Measurements from ENCODE around the gene NELL1.

Gene NELL1

GRCh38 chr11:21346361-21346760 lies 677.0 kb downstream of the NELL1 start:
- H3K36me3 Mint-ChIP-seq (ENCODE audit: low read depth): no peaks in the 10 kb centered on the region
- TF ChIP-seq, protein P1, sequence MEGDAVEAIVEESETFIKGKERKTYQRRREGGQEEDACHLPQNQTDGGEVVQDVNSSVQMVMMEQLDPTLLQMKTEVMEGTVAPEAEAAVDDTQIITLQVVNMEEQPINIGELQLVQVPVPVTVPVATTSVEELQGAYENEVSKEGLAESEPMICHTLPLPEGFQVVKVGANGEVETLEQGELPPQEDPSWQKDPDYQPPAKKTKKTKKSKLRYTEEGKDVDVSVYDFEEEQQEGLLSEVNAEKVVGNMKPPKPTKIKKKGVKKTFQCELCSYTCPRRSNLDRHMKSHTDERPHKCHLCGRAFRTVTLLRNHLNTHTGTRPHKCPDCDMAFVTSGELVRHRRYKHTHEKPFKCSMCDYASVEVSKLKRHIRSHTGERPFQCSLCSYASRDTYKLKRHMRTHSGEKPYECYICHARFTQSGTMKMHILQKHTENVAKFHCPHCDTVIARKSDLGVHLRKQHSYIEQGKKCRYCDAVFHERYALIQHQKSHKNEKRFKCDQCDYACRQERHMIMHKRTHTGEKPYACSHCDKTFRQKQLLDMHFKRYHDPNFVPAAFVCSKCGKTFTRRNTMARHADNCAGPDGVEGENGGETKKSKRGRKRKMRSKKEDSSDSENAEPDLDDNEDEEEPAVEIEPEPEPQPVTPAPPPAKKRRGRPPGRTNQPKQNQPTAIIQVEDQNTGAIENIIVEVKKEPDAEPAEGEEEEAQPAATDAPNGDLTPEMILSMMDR (IDR thresholded peaks at IDR 0.05): no peak
- H3K27me3 Mint-ChIP-seq (ENCODE audit: low read depth, poor library complexity): peaks cover 3% of the 10 kb centered on the region
- H3K9me3 Mint-ChIP-seq: no peaks in the 10 kb centered on the region
- H3K4me1 Mint-ChIP-seq: no peaks in the 10 kb centered on the region
- no peak overlapping the region for H3K4me3 Mint-ChIP-seq
- no peak for DNase-seq
- H3K27ac Mint-ChIP-seq: no peak overlapping the region

DNA sequence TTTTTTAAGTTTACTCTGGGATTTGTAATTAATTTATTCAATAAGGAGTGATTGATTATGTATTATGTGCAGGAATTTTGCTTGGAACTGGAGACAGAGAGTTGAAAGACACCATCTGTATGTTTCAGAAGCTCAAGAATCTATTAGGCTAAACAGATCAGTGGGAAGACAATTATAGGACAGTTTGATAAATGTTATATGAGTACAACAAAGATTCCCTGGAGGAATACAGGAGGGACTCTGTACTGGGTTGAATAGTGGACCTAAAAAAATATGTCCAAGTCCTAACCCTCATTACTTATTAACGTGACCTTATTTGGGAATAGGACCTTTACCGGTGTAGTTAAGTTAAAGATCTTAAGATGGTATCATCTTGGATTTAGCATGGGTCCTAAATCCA lies 681.2 kb downstream of the NELL1 start:
- Mint-ChIP-seq H3K27me3 (ENCODE audit: low read depth, poor library complexity) (peaks cover 6% of the 10 kb centered on the region), H3K4me1 (no peaks in the 10 kb centered on the region), H3K27ac (no peak overlapping the region), H3K9me3 (no peaks in the 10 kb centered on the region), H3K4me3 (no peak overlapping the region), H3K36me3 (ENCODE audit: low read depth) (no peaks in the 10 kb centered on the region)
- DNase-seq: no peak
- TF ChIP-seq, protein P1 (IDR thresholded peaks at IDR 0.05): no peak

DNA sequence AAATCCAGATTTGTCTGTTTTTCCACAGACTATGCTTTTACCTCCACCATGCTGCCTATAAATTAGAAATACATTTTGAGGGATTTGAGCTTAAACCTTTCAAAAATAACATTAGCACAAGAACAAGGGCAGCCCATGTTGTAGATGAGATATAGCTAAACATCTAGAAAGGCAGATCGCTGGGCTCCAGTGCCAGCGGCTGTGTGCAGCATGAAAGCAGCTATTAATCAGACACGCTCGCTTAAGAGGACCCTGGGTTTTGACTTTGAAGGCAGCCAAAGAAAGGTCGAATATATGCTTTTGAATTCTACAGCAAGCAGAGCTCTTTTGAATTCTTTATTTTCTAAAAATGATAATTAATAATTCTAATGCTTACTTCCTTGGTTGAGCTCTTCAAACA lies 684.0 kb downstream of the NELL1 start:
- H3K27me3 Mint-ChIP-seq (ENCODE audit: low read depth, poor library complexity): peaks cover 3% of the 10 kb centered on the region
- no peaks in the 10 kb centered on the region for H3K9me3 Mint-ChIP-seq
- no peak for DNase-seq
- H3K36me3 Mint-ChIP-seq (ENCODE audit: low read depth): no peaks in the 10 kb centered on the region
- TF ChIP-seq, protein P1 (IDR thresholded peaks at IDR 0.05): no peak
- H3K4me3 Mint-ChIP-seq: no peak overlapping the region
- no peaks in the 10 kb centered on the region for H3K4me1 Mint-ChIP-seq
- no peak overlapping the region for H3K27ac Mint-ChIP-seq

DNA sequence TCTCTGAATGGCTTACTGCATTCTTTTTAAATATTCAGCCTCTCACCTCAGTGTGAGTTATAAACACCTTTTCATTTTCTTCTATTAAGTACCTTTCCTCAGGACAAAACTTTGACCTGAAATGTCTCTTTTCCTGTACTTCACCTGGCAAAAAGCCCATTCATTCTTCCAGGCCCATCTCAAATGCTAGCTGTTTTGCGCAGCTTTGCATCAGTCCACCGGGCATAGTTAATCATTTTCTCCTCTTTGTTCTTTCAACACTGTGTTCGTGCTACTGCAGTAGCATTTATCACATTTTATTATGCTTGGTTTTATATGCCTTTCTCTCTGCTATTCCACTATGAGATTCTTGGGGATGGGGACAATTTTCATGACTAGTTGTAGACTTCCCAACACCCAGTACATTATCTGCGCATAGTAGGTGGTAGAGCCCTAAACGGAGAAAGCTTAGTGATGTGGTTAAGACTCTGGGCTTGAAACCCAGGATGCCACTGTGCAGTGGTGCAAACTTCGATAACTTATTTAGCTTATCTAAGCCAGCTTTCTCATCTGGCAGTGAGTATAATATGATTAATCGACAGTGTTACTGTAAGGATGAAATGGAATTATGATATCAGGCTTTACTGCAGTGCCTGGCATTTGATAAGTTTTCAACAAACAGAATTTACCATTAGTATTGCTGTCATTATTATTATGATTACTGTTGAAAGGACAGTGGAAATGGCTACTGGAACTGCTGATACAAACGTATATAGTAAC lies 695.7 kb downstream of the NELL1 start:
- Mint-ChIP-seq H3K27ac (no peak overlapping the region), H3K27me3 (ENCODE audit: low read depth, poor library complexity) (no peaks in the 10 kb centered on the region), H3K36me3 (ENCODE audit: low read depth) (no peaks in the 10 kb centered on the region), H3K4me1 (no peaks in the 10 kb centered on the region), H3K9me3 (no peaks in the 10 kb centered on the region), H3K4me3 (no peak overlapping the region)
- TF ChIP-seq, protein P1 (IDR thresholded peaks at IDR 0.05): no peak
- no peak for DNase-seq

DNA sequence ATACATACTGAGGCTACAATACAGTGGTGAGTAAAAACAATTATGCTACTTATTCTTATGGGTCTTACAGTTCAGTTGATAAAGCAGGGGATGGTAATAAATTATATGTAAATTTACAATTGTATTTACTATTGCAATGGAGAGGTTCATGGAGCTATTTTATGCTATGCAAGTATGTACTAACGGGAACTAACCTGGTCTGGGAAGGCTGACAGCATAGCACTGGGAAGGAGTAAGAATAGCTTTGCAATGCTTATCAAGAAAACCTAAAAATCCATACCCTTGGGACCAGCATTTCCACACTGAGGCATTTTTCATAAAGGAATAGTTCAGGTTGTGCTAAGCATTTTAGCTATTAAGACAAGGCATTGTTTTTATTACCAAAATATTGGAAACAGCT lies 700.6 kb downstream of the NELL1 start:
- TF ChIP-seq, protein P1 (IDR thresholded peaks at IDR 0.05): no peak
- no peak overlapping the region for H3K27ac Mint-ChIP-seq
- no peaks in the 10 kb centered on the region for H3K4me1 Mint-ChIP-seq
- H3K9me3 Mint-ChIP-seq: no peaks in the 10 kb centered on the region
- no peak for DNase-seq
- no peaks in the 10 kb centered on the region for H3K36me3 Mint-ChIP-seq (ENCODE audit: low read depth)
- no peaks in the 10 kb centered on the region for H3K27me3 Mint-ChIP-seq (ENCODE audit: low read depth, poor library complexity)
- H3K4me3 Mint-ChIP-seq: no peak overlapping the region

GRCh38 chr11:21371044-21371443 lies 701.7 kb downstream of the NELL1 start:
- no peak overlapping the region for H3K4me3 Mint-ChIP-seq
- no peak for DNase-seq
- no peak overlapping the region for H3K27ac Mint-ChIP-seq
- H3K36me3 Mint-ChIP-seq (ENCODE audit: low read depth): no peaks in the 10 kb centered on the region
- no peaks in the 10 kb centered on the region for H3K27me3 Mint-ChIP-seq (ENCODE audit: low read depth, poor library complexity)
- H3K4me1 Mint-ChIP-seq: no peaks in the 10 kb centered on the region
- TF ChIP-seq, protein P1 (IDR thresholded peaks at IDR 0.05): no peak
- H3K9me3 Mint-ChIP-seq: no peaks in the 10 kb centered on the region
